NCI-H510A (cell line): ENCODE data around the gene PLPP7.

Experiments used
- DNase-seq: peaks from one replicate; lab custom pipeline; 2025; lab: John Stamatoyannopoulos, UW

PLPP7 gene

GRCh38 chr9:131303381-131304321 is 14.1 kb downstream of the PLPP7 start:
- DNase-seq, result no peak

GRCh38 chr9:131304676-131305355 is 15.3 kb downstream of the PLPP7 start:
- no peak for DNase-seq

- no peak for DNase-seq
Measured at GRCh38 chr9:131306397-131307004, 17.0 kb downstream of the PLPP7 start.

GRCh38 chr9:131307974-131308373 is 18.5 kb downstream of the PLPP7 start:
- no peak for DNase-seq

GRCh38 chr9:131308452-131308851 is 18.9 kb downstream of the PLPP7 start:
- DNase-seq, result no peak

- no peak for DNase-seq
Measured at GRCh38 chr9:131308906-131309529, 19.5 kb downstream of the PLPP7 start.

GRCh38 chr9:131309530-131310276 is 20.2 kb downstream of the PLPP7 start:
- no peak for DNase-seq

- DNase-seq, result no peak
Measured at GRCh38 chr9:131310833-131311554, 21.5 kb downstream of the PLPP7 start.

- no peak for DNase-seq
Measured at GRCh38 chr9:131312246-131312645, 22.7 kb downstream of the PLPP7 start.

GRCh38 chr9:131312822-131313770 is 23.6 kb downstream of the PLPP7 start:
- DNase-seq, result no peak

- DNase-seq, result no peak
Measured at GRCh38 chr9:131318231-131319085, 28.9 kb downstream of the PLPP7 start.

GRCh38 chr9:131319486-131319885 is 30.0 kb downstream of the PLPP7 start:
- no peak for DNase-seq

GRCh38 chr9:131320031-131320685 is 30.6 kb downstream of the PLPP7 start:
- DNase-seq, result no peak

- no peak for DNase-seq
Measured at GRCh38 chr9:131323629-131324028, 34.1 kb downstream of the PLPP7 start.

- no peak for DNase-seq
Measured at GRCh38 chr9:131324736-131325679, 35.5 kb downstream of the PLPP7 start.

GRCh38 chr9:131329241-131329641 is 39.7 kb downstream of the PLPP7 start:
- no peak for DNase-seq
